Mucosa of rectum (tissue), 2 donors: ENCODE data around the gene SLC28A1.

Experiments
- H3K27ac ChIP-seq, 2 donors: one replicate each; pipeline ENCODE4 v1.7.0; 2013; ENCODE audit warnings: inconsistent platforms in 2 of 2, low read depth in 2 of 2, low read length in 2 of 2
- H3K27me3 ChIP-seq, 2 donors: one replicate each; pipeline ENCODE4 v1.7.0; 2013; ENCODE audit warnings: low read length in 2 of 2; ENCODE audit not compliant: control insufficient read depth in 2 of 2, insufficient read depth in 2 of 2
- H3K36me3 ChIP-seq, 2 donors: one replicate each; pipeline ENCODE4 v1.7.0; 2013; ENCODE audit warnings: low read length in 2 of 2; ENCODE audit not compliant: control insufficient read depth in 2 of 2, insufficient read depth in 2 of 2
- H3K4me1 ChIP-seq, 2 donors: one replicate each; pipeline ENCODE4 v1.7.0; 2013; ENCODE audit warnings: low read length in 2 of 2, mild to moderate bottlenecking in 1 of 2; ENCODE audit not compliant: control insufficient read depth in 2 of 2, insufficient read depth in 2 of 2
- H3K4me3 ChIP-seq, 2 donors: one replicate each; pipeline ENCODE4 v1.7.0; 2013; ENCODE audit warnings: low read length in 2 of 2
- H3K9ac ChIP-seq, 2 donors: one replicate each; pipeline ENCODE4 v1.7.0; 2013; ENCODE audit warnings: low read length in 2 of 2, low read depth in 1 of 2, mild to moderate bottlenecking in 1 of 2
- H3K9me3 ChIP-seq, 2 donors: one replicate each; pipeline ENCODE4 v1.7.0; 2013; ENCODE audit warnings: low read length in 2 of 2; ENCODE audit not compliant: control insufficient read depth in 2 of 2
- donor health status: healthy.
- donor health status: Normal muscosa, but diverticular disease.

SLC28A1 gene

DNA sequence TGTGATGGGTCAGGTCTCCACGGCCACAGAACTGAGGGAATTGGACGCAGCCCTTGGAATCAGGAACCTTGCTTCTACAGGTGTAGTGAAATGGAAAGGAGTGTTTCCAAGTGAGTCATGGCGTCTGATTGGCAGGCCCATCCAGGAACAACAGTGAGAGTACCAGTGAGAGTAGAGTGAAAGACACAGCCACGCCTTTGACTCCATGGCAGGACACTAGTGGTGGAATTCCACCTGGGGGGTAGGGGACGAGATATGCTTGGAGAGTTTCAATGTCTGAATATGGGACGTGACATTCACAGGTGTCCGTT is 3.0 kb upstream of the SLC28A1 start:
- Histone ChIP-seq H3K4me3 (no peak overlapping the region), H3K27me3 (no peaks in the 10 kb centered on the region), H3K4me1 (no peaks in the 10 kb centered on the region), H3K27ac (no peak overlapping the region), H3K9ac (no peak overlapping the region), H3K36me3 (no peaks in the 10 kb centered on the region), H3K9me3 (no peaks in the 10 kb centered on the region)

DNA sequence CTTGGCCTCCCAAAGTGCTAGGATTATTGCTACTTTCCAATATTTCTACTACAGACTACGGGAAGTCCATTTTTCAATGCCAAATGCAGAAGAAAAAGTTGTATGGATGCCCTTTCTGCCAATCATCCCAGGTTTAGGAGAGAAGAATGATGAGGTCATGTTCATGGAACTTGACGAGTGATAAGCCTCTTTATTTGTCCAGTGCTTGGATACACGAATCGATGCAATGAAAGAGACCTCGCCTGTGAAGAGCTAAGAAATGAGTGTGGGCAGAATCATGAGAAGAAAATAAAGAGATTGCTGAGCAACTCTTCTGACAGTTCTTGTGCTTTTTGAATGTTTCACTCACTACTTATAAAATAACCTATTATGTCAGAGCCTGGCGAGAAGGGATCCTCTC is 996 bp upstream of the SLC28A1 start:
- Histone ChIP-seq H3K9ac (no peak overlapping the region), H3K4me1 (no peaks in the 10 kb centered on the region), H3K9me3 (no peaks in the 10 kb centered on the region), H3K27ac (no peak overlapping the region), H3K4me3 (no peak overlapping the region), H3K36me3 (no peaks in the 10 kb centered on the region), H3K27me3 (no peaks in the 10 kb centered on the region)

- Histone ChIP-seq H3K36me3 (no peaks in the 10 kb centered on the region), H3K27me3 (no peaks in the 10 kb centered on the region), H3K4me1 (no peaks in the 10 kb centered on the region), H3K27ac (no peak overlapping the region), H3K9ac (no peak overlapping the region), H3K4me3 (no peak overlapping the region), H3K9me3 (no peaks in the 10 kb centered on the region)
These were observed 1.3 kb downstream of the SLC28A1 start for GRCh38 chr15:84885801-84886200.

DNA sequence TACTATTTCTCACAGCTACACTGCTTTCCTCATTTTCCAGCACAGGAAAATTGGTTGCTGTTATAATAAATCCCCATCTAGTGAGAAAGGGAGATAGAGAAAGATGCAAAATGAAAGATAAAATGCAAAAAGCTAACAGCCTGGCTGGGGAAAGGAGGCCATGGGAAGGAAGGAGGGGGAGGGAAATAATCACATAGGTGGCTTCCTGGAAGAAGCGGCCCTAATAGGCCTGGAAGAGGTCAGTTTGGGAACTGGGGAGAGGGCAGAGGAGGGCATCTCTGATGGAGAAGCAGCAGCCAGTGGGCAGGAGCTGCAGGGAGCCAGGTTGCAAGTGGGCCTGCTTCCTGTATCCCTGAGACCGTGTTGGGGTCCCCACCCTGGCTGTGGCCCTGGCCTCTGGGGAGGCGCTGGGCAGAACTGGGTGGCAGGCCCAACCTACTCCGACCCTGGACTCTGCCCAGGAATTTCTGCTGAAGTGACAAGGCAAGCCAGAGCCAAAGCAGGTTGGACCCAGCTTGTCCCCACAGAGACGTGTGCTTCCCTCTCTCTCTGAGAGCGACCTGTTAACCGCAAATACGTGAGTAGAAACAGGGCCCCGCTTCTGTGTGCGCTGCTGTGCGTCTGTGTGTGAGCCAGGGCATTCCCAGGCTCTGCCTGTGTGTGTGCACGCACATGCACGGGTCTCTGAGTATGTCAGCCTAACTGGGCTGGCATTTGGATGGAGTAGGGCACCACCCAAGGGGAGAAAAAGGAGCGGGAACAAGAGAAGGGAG is 1.9 kb downstream of the SLC28A1 start:
- Histone ChIP-seq H3K9ac (no peak overlapping the region), H3K9me3 (no peaks in the 10 kb centered on the region), H3K27me3 (no peaks in the 10 kb centered on the region), H3K36me3 (no peaks in the 10 kb centered on the region), H3K27ac (no peak overlapping the region), H3K4me1 (no peaks in the 10 kb centered on the region), H3K4me3 (no peak overlapping the region)

- no peaks in the 10 kb centered on the region for H3K27me3 ChIP-seq
- H3K9ac ChIP-seq = no peak overlapping the region
- no peak overlapping the region for H3K27ac ChIP-seq
- H3K4me1 ChIP-seq = no peaks in the 10 kb centered on the region
- H3K36me3 ChIP-seq = no peaks in the 10 kb centered on the region
- H3K9me3 ChIP-seq = no peaks in the 10 kb centered on the region
- H3K4me3 ChIP-seq = no peak overlapping the region
These were observed 2.5 kb downstream of the SLC28A1 start for GRCh38 chr15:84886984-84887299.

GRCh38 chr15:84887938-84888337 is 3.5 kb downstream of the SLC28A1 start:
- H3K27me3 ChIP-seq = no peaks in the 10 kb centered on the region
- no peaks in the 10 kb centered on the region for H3K9me3 ChIP-seq
- H3K4me1 ChIP-seq = no peaks in the 10 kb centered on the region
- H3K36me3 ChIP-seq = no peaks in the 10 kb centered on the region
- no peak overlapping the region for H3K9ac ChIP-seq
- no peak overlapping the region for H3K27ac ChIP-seq
- H3K4me3 ChIP-seq = no peak overlapping the region

DNA sequence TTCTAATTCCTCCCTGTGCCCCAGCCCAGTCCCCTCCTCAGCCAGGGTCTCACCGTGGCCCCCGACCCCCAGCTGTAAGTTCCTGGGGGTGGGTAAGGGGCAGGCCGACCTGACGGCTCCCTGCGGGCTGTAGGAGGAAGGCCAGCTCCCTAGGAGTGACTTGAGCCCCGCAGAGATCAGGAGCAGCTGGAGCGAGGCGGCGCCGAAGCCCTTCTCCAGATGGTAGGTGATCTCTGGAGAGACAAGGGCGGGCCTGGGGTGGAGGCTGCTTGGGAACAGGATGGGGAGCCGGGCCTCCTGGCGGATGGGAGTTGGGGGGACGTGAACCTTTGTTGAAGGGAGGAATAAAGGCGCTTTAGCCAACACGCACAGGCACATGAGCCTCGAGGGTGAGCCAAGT is 4.2 kb downstream of the SLC28A1 start:
- H3K36me3 ChIP-seq = no peaks in the 10 kb centered on the region
- H3K4me1 ChIP-seq = no peaks in the 10 kb centered on the region
- H3K27me3 ChIP-seq = no peaks in the 10 kb centered on the region
- H3K9me3 ChIP-seq = no peaks in the 10 kb centered on the region
- H3K9ac ChIP-seq = no peak overlapping the region
- H3K4me3 ChIP-seq = no peak overlapping the region
- H3K27ac ChIP-seq = no peak overlapping the region

- no peak overlapping the region for H3K27ac ChIP-seq
- no peak overlapping the region for H3K4me3 ChIP-seq
- no peaks in the 10 kb centered on the region for H3K36me3 ChIP-seq
- H3K4me1 ChIP-seq = no peaks in the 10 kb centered on the region
- H3K9ac ChIP-seq = no peak overlapping the region
- no peaks in the 10 kb centered on the region for H3K9me3 ChIP-seq
- no peaks in the 10 kb centered on the region for H3K27me3 ChIP-seq
These were observed 5.0 kb downstream of the SLC28A1 start for GRCh38 chr15:84889313-84889990.

DNA sequence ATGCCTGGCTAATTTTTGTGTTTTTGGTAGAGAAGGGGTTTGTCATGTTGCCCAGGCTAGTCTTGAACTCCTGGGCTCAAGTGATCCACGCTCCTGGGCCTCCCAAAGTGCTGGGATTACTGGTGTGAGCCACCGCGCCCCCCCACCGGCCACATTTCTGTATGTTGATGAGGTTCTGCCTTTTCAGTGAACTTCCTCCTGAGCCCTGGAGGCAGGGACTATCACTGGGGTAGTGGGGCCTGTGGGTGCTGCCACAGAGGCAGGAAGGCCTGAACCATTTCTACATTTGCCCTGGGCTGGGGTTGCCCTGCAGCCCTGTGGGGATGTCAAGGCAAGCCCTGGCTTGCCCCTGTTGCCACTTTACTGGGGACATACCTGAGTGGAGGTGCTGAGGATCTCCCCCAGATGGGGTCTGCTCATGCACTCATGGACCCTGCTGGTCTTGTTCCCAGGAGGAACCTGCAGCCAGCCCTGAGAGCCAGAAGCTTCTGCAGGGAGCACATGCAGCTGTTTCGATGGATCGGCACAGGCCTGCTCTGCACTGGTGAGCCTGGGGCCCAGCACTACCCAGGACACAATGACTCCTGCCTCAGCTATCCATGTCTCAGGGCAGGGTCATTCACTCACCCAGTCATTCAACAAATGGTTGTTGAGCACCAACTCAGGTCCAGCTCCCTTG is 5.7 kb downstream of the SLC28A1 start:
- no peaks in the 10 kb centered on the region for H3K9me3 ChIP-seq
- H3K9ac ChIP-seq = no peak overlapping the region
- no peak overlapping the region for H3K4me3 ChIP-seq
- H3K27me3 ChIP-seq = no peaks in the 10 kb centered on the region
- H3K4me1 ChIP-seq = no peaks in the 10 kb centered on the region
- no peak overlapping the region for H3K27ac ChIP-seq
- H3K36me3 ChIP-seq = no peaks in the 10 kb centered on the region

GRCh38 chr15:84890670-84891162 is 6.3 kb downstream of the SLC28A1 start:
- Histone ChIP-seq H3K27me3 (no peaks in the 10 kb centered on the region), H3K36me3 (no peaks in the 10 kb centered on the region), H3K27ac (no peak overlapping the region), H3K4me3 (no peak overlapping the region), H3K9me3 (no peaks in the 10 kb centered on the region), H3K9ac (no peak overlapping the region), H3K4me1 (no peaks in the 10 kb centered on the region)
